Sigmoid colon (tissue), 3 donors: ENCODE results near the gene ZNF800.

Experiments
- POLR2A ChIP-seq, 2 donors: fragments of 450-650 bp; IDR thresholded peaks; one replicate each; pipeline ENCODE4 v1.6.1; 2016; ENCODE audit warnings: antibody characterized with exemption in 2 of 2, mild to moderate bottlenecking in 2 of 2, moderate library complexity in 2 of 2
- TF ChIP-seq, protein P1 (sequence below), 4 experiments: fragments of 450-650 bp in 3 of 4; fragments of 200-600 bp in 1 of 4; IDR thresholded peaks; one replicate each; pipeline ENCODE4 v1.5.1; 2016 to 2019; ENCODE audit warnings: antibody characterized with exemption in 4 of 4, mild to moderate bottlenecking in 3 of 4, moderate library complexity in 2 of 4

DNA sequence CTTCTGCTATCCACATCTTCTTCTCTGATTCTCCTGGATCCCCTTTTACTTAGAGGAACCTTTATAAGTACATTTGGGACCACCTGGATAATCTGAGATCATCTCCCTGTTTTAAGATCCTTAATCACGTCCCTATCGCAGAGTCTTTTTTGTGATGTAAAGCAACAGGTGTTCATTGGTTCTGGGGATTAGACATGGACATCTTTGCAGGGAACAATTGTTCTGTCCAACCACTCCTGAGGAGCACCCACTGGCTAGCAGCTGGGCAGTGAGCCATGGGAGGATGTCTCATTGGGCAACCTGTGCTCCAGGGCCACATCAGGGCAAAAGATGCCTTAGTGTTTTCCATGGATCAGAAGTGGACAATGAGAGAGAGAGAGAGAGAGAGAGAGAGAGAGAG is 56.0 kb downstream of the ZNF800 start:
- TF ChIP-seq, protein P1, sequence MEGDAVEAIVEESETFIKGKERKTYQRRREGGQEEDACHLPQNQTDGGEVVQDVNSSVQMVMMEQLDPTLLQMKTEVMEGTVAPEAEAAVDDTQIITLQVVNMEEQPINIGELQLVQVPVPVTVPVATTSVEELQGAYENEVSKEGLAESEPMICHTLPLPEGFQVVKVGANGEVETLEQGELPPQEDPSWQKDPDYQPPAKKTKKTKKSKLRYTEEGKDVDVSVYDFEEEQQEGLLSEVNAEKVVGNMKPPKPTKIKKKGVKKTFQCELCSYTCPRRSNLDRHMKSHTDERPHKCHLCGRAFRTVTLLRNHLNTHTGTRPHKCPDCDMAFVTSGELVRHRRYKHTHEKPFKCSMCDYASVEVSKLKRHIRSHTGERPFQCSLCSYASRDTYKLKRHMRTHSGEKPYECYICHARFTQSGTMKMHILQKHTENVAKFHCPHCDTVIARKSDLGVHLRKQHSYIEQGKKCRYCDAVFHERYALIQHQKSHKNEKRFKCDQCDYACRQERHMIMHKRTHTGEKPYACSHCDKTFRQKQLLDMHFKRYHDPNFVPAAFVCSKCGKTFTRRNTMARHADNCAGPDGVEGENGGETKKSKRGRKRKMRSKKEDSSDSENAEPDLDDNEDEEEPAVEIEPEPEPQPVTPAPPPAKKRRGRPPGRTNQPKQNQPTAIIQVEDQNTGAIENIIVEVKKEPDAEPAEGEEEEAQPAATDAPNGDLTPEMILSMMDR (IDR thresholded peaks at IDR 0.05) = no peak
- TF ChIP-seq POLR2A (IDR thresholded peaks at IDR 0.05) = no peak
